A549 (cell line): ENCODE results near the gene ACBD4. TPM values are rescaled to one million over a fixed set of nuclear protein-coding genes. Genes with fewer than 3 reads are reported as not detected.

Experiments
- ATAC-seq, 2 experiments: fragments of 200-7000 bp in 1 of 2; fragments of >200 bp in 1 of 2; cut with Nextera tagmentation in 1 of 2; cut with Tn5 transposase in 1 of 2; 3 replicates each; pipeline versions ENCODE4 v1.8.0 to v1.9.1; 2018 to 2020; ENCODE audit warnings: mild to moderate bottlenecking in 1 of 2, moderate library complexity in 1 of 2
- CTCF ChIA-PET: fragments of 300-600 bp; sonication (Branson Sonifier 250); formaldehyde crosslinking; extraction: SDS; loops from one replicate; lab custom pipeline; 2021; ENCODE audit warnings: antibody characterized with exemption, inconsistent platforms; lab: Yijun Ruan, JAX
- POLR2A ChIA-PET: fragments of 350-600 bp; formaldehyde crosslinking; extraction: SDS; loops from one replicate; lab custom pipeline; 2021; ENCODE audit warnings: antibody characterized with exemption, inconsistent platforms; lab: Yijun Ruan, JAX
- DNase-seq, 2 experiments: peaks; one replicate each; pipeline versions ENCODE4 v3.0.0 to v3.0.0-alpha.2; 2011 to 2016; ENCODE audit warnings: low read depth in 1 of 2, low spot score in 1 of 2
- FAIRE-seq: peaks from 2 replicates; lab custom pipeline; 2011; peaks lifted over from hg19 to GRCh38; lab: Jason Lieb, UNC
- H3K27ac ChIP-seq, 2 experiments: fragments of >200 bp; sonication (Bioruptor Twin); formaldehyde crosslinking; 3 replicates each; pipeline ENCODE4 v1.5.1; 2016 to 2017
- H3K4me1 ChIP-seq: fragments of >200 bp; sonication (Bioruptor Twin); formaldehyde crosslinking; 3 replicates; pipeline ENCODE4 v1.6.1; 2016
- H3K4me2 ChIP-seq: fragments of >200 bp; sonication (Bioruptor Twin); formaldehyde crosslinking; 3 replicates; pipeline ENCODE4 v1.6.1; 2016
- H3K4me3 ChIP-seq: fragments of >200 bp; sonication (Bioruptor Twin); formaldehyde crosslinking; 3 replicates; pipeline ENCODE4 v1.5.1; 2016
- H3K9me3 ChIP-seq: fragments of >200 bp; sonication (Bioruptor Twin); formaldehyde crosslinking; 3 replicates; pipeline ENCODE4 v1.6.1; 2016
- ATOH8 ChIP-seq: fragments of 250-450 bp; sonication (Bioruptor Pico); IDR thresholded peaks from 2 replicates; pipeline ENCODE4 v1.5.0; 2020; ENCODE audit warnings: low read depth, mild to moderate bottlenecking, moderate library complexity
- CBX8 ChIP-seq: fragments of 200-600 bp; sonication (generic); IDR thresholded peaks from 2 replicates; pipeline ENCODE4 v1.6.1; 2016
- CEBPB ChIP-seq, 2 experiments: fragments of >200 bp in 1 of 2; sonication (Bioruptor Twin) in 1 of 2; formaldehyde crosslinking in 1 of 2; IDR thresholded peaks; 2 replicates each; pipeline ENCODE4 v1.6.1; 2012 to 2016
- CHD4 ChIP-seq: fragments of 200-600 bp; sonication (generic); IDR thresholded peaks from 2 replicates; pipeline ENCODE4 v1.6.1; 2016; ENCODE audit warnings: antibody characterized with exemption, mild to moderate bottlenecking, borderline replicate concordance
- ELK1 ChIP-seq: fragments of 150-350 bp; IDR thresholded peaks from 2 replicates; pipeline ENCODE4 v1.6.1; 2014; ENCODE audit warnings: low read depth, mild to moderate bottlenecking, low read length
- FOSB ChIP-seq: fragments of 250-450 bp; sonication (Bioruptor Pico); IDR thresholded peaks from 2 replicates; pipeline ENCODE4 v1.5.0; 2020; ENCODE audit warnings: mild to moderate bottlenecking, moderate library complexity
- FOSL2 ChIP-seq, 2 experiments: fragments of 450-650 bp in 1 of 2; fragments of >200 bp in 1 of 2; sonication (Bioruptor Twin) in 1 of 2; formaldehyde crosslinking; IDR thresholded peaks; 2 replicates each; pipeline versions ENCODE4 v1.5.0 to v1.6.1; 2016 to 2020; ENCODE audit warnings: mild to moderate bottlenecking in 1 of 2, moderate library complexity in 1 of 2
- KDM1A ChIP-seq: fragments of 200-600 bp; sonication (generic); IDR thresholded peaks from 2 replicates; pipeline ENCODE4 v1.6.1; 2016; ENCODE audit warnings: low read depth, mild to moderate bottlenecking
- MAX ChIP-seq: IDR thresholded peaks from 2 replicates; pipeline ENCODE4 v1.6.1; 2012
- MAZ ChIP-seq: fragments of 150-350 bp; IDR thresholded peaks from 2 replicates; pipeline ENCODE4 v1.6.1; 2014; ENCODE audit warnings: antibody characterized with exemption, low read depth, low read length, borderline replicate concordance
- POLR2AphosphoS2 ChIP-seq: conservative IDR thresholded peaks from 2 replicates; pipeline ENCODE4 v1.6.1; 2012; ENCODE audit warnings: low read length, improper control_type of control experiment, inconsistent platforms
- RAD21 ChIP-seq, 2 experiments: fragments of >200 bp in 1 of 2; sonication (Bioruptor Twin) in 1 of 2; formaldehyde crosslinking in 1 of 2; IDR thresholded peaks in 1 of 2; conservative IDR thresholded peaks in 1 of 2; 2 replicates in 1 of 2; 3 replicates in 1 of 2; pipeline ENCODE4 v1.6.1; 2012 to 2018; ENCODE audit warnings: inconsistent platforms in 1 of 2
- RARB ChIP-seq: fragments of 250-450 bp; sonication (Bioruptor Pico); IDR thresholded peaks from 2 replicates; pipeline ENCODE4 v1.8.0; 2021; ENCODE audit warnings: mild to moderate bottlenecking, moderate library complexity
- RCOR1 ChIP-seq: fragments of 150-350 bp; IDR thresholded peaks from 2 replicates; pipeline ENCODE4 v1.6.1; 2014; ENCODE audit warnings: antibody characterized with exemption, low read length, low read depth
- SREBF2 ChIP-seq: fragments of 450-650 bp; IDR thresholded peaks from 2 replicates; pipeline ENCODE4 v1.6.1; 2014; ENCODE audit warnings: mild to moderate bottlenecking, moderate library complexity
- ZSCAN20 ChIP-seq: fragments of 250-450 bp; sonication (Bioruptor Pico); IDR thresholded peaks from 2 replicates; pipeline ENCODE4 v1.8.0; 2022; ENCODE audit warnings: mild to moderate bottlenecking, moderate library complexity
- WGBS: methylation state at CpG from one replicate; pipeline ENCODE4 v1.1.6; 2017; ENCODE audit errors: missing lambda C conversion rate; 5-methylcytosine and 5-hydroxymethylcytosine counted together
- polyA plus RNA-seq, 4 experiments: library from polyadenylated mRNA; depleted of rRNA in 3 of 4; stranded (reverse); fragments of >200 nt; fragmentation: RNase III in 1 of 4; extraction: RNeasy Plus Mini Kit Qiagen cat#74134 plus additional on column Dnase treatment in 1 of 4; gene quantifications; 2 replicates in 3 of 4; 3 replicates in 1 of 4; pipeline ENCODE4 v1.2.3, GENCODE V29; 2011 to 2017

The ACBD4 gene
- polyA plus RNA-seq, 2 of the 4 experiments (the other 2 are of a cell fraction) = 11.4 to 13.7 TPM

GRCh38 chr17:45137561-45138305 is 2.2 kb downstream of the ACBD4 start:
- Histone ChIP-seq H3K4me2 (no peak overlapping the region), H3K27ac (peak overlapping the region in 1 of 2 experiments; percentile 93; a peak in 3 of 6 replicates), H3K9me3 (no peaks in the 10 kb centered on the region)
- CTCF ChIA-PET = interaction anchor here (1.0 to 20.1 kb wide), 8 partner anchors 7 to 97 kb away, joined by 3 to 742 read pairs (median 74); partner anchors contain the start of genes HEXIM1 and HEXIM2
- WGBS = 77% methylated on average over 11 of the region's 11 CpGs
- no peak for TF ChIP-seq CHD4
- TF ChIP-seq, all 56 proteins: peak for 0
- Histone ChIP-seq H3K4me1 (peaks cover 21% of the 10 kb centered on the region), H3K4me3 (no peak overlapping the region)
- FAIRE-seq = no peak
- no peak for DNase-seq
- POLR2A ChIA-PET = interaction anchor here (3.6 kb wide), 1 partner anchor 11 kb away, joined by 117 read pairs; the partner anchor contains the start of gene HEXIM1
- no peak for ATAC-seq

GRCh38 chr17:45138911-45139532 is 3.5 kb downstream of the ACBD4 start:
- TF ChIP-seq POLR2AphosphoS2 (no peak), CBX8 (no peak)
- no peak for ATAC-seq
- no peak for FAIRE-seq
- ChIA-PET CTCF (interaction anchor here (0.6 to 20.1 kb wide), 7 partner anchors 8 to 1068 kb away, joined by 3 to 742 read pairs (median 6); partner anchors contain the start of genes HEXIM1 and HEXIM2), POLR2A (interaction anchor here (2.0 kb wide), 1 partner anchor 10 kb away, joined by 20 read pairs; the partner anchor contains the start of gene HEXIM1)
- WGBS = 89% methylated on average over 14 of the region's 14 CpGs
- Histone ChIP-seq H3K27ac (no peak overlapping the region), H3K4me1 (peaks cover 21% of the 10 kb centered on the region), H3K4me2 (no peak overlapping the region), H3K9me3 (no peaks in the 10 kb centered on the region), H3K4me3 (no peak overlapping the region)
- DNase-seq = no peak

GRCh38 chr17:45139533-45139920 is 4.0 kb downstream of the ACBD4 start:
- TF ChIP-seq MAX (no peak), CEBPB (IDR thresholded peaks at IDR 0.05) (no peak), RARB (CRISPR knock-in tag) (no peak), ELK1 (no peak), POLR2AphosphoS2 (no peak), KDM1A (no peak), SREBF2 (no peak), FOSB (CRISPR knock-in tag) (no peak), RCOR1 (no peak), RAD21 (conservative IDR thresholded peaks at IDR 0.05 in 1 of 2, IDR thresholded peaks at IDR 0.05 in 1 of 2) (no peak), FOSL2 (IDR thresholded peaks at IDR 0.05) (no peak), FOSL2 (CRISPR knock-in tag; IDR thresholded peaks at IDR 0.05) (no peak), MAZ (no peak), ATOH8 (CRISPR knock-in tag) (no peak), ZSCAN20 (CRISPR knock-in tag) (no peak)
- ChIA-PET CTCF (interaction anchor here (1.2 to 20.1 kb wide), 6 partner anchors 9 to 95 kb away, joined by 3 to 742 read pairs (median 323); partner anchors contain the start of genes HEXIM1 and HEXIM2), POLR2A (interaction anchor here (0.6 to 2.0 kb wide), 2 partner anchors 9 to 171 kb away, joined by 11 to 20 read pairs; partner anchors contain the start of gene HEXIM1)
- 76% methylated on average over 4 of the region's 4 CpGs for WGBS
- ATAC-seq (no peak), FAIRE-seq (no peak), DNase-seq (no peak)
- Histone ChIP-seq H3K4me2 (no peak overlapping the region), H3K9me3 (no peaks in the 10 kb centered on the region), H3K4me1 (peaks cover 21% of the 10 kb centered on the region), H3K4me3 (no peak overlapping the region), H3K27ac (no peak overlapping the region)
